ENCODE measurements around the gene DMBT1.

DMBT1 gene

GRCh38 chr10:122674781-122675180 lies 114.2 kb downstream of the DMBT1 start:
- DNase-seq = no peak

GRCh38 chr10:122675278-122675677 lies 114.7 kb downstream of the DMBT1 start:
- DNase-seq = no peak

GRCh38 chr10:122678266-122678665 lies 117.7 kb downstream of the DMBT1 start:
- no peak for DNase-seq

- DNase-seq = no peak
These were observed 122.0 kb downstream of the DMBT1 start for GRCh38 chr10:122682522-122682921.

- DNase-seq = no peak
These were observed 127.9 kb downstream of the DMBT1 start for GRCh38 chr10:122688293-122688989.

- no peak for DNase-seq
These were observed 128.7 kb downstream of the DMBT1 start for GRCh38 chr10:122689146-122689820.

GRCh38 chr10:122692744-122693143 lies 132.2 kb downstream of the DMBT1 start:
- no peak for DNase-seq
